HG02970 (cell line): ENCODE data around the gene IFNG.
A peak's percentile ranks its signal among the peaks of the same experiment; 100 is the strongest.
"Not testable (repeated sequence)": the region's sequence is repeated elsewhere in the genome, so short reads cannot be mapped to it uniquely, and the experiment has no call there.

Source experiments
- ATAC-seq: cut with Tn5 transposase; IDR thresholded peaks from one replicate; pipeline ENCODE4 v1.9.1; 2021; ENCODE audit warnings: mild to moderate bottlenecking, moderate library complexity, moderate number of reproducible peaks; ENCODE audit not compliant: unreplicated experiment, low FRiP score

The IFNG gene

DNA sequence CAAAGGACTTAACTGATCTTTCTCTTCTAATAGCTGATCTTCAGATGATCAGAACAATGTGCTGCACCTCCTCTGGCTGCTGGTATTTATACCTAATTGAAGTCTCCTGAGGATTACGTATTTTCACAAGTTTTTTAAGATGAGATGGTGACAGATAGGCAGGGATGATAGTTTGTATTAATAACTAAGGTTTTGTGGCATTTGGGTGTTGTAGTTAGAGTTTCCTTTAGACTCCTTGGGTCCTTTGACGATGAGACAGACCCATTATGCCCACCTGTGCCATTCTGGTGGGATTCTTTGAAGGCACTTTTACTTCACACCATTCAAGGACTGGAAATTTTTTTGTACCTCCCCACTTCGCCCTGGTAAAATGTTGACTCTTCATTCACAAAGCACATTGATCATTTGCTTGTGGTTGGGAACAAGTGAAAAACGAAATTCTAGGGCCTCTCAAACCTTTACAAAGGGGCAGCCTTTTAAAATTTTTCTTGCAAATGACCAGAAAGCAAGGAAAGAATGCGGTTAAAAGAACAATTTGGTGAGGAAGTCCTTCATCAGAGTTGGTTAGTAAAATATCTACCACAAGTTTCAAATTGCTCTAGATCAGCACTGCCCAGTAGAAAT is at the start of gene IFNG:
TSS of gene IFNG (minus strand) at position 60 of the 624 bp plus-strand sequence. CDS start 125 bp downstream, outside the sequence.
- no peak for ATAC-seq

DNA sequence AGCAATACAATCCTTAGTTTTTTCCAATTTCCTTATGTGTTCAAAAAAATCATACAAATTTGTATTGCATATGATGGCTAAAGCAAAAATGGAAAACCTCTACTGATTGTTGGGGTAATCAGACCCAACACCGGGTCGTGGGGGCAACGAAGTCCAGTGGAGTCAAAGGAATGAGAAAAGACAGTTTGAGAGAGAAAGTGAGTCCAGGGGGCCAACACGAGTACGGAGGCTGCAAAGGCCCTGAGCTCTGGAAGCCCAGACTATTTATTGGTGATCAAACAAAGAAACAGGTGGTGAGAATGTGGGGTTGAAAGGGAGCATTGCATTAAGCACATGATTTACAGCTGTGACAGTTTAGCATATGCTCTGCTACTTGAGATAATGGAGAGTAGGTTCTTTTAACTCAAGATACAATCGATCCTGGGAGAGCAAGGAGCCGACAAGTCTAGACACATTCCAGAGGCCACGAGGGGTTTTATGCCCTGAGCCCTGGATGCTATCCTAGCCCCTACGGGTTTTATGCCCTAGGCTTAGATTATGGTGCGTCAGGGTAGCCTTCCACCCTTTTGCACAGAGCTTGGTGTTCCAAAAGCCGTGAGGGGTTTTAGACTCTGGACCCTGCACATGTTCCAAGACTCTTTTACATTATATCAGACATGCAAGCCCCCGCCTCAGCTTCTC is 49.6 kb upstream of the IFNG start:
- not testable (repeated sequence) for ATAC-seq

DNA sequence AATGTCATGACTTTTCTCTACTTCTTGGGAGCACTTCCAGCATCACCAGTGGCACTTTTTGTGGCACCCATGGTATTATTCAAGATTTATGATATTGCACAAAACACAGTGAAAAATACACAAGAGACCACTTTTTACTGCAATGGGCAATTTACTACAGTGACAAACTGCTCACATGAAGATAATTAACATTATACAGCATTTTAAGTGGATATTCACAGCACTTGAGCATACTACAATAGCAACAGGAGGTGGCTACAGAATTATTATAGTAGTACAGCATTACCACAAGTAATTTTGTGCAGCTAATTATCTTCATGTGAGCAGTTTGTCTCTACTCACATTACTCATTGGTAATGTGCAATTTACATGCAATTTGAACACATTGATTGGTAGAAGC is 47.7 kb upstream of the IFNG start:
- no peak for ATAC-seq

DNA sequence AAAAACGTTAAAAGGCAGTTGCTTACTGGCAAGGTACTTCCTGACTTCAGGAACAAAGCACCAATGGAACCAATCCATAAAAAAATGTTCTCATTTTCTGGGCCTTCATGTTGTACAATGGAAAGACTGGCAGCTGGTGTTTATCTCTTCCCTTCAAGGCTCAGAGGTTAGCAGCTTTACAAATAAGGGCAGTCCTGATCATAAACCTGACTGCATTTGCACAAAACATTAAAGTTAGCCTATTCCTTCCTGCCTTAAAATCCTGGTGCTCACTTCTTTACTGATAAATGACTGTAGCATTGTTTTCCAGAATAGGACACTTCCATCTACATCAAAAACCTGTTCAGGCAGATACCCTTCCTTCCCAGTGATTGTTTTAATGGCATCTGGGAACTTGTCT is 46.9 kb upstream of the IFNG start:
- ATAC-seq = no peak

DNA sequence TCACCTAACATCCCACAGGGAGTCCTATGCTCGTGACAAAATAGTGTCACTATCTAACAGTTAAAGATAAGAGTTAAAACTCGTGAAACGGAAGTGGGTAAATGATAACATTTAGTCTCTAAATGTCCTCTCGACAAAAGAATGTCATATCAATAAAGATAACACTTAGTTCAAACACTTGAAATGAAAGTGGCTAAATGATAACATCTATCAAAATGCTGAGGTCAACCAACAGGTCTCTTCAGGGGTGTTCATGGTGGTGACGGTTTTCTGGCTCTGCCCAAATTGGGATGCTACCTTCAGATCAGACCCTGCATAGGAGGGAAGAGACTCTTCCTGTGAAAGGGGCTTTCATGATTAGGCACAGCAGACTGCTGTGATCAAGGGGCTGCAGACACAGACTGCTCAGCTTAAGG is 43.9 kb upstream of the IFNG start:
- no peak for ATAC-seq

DNA sequence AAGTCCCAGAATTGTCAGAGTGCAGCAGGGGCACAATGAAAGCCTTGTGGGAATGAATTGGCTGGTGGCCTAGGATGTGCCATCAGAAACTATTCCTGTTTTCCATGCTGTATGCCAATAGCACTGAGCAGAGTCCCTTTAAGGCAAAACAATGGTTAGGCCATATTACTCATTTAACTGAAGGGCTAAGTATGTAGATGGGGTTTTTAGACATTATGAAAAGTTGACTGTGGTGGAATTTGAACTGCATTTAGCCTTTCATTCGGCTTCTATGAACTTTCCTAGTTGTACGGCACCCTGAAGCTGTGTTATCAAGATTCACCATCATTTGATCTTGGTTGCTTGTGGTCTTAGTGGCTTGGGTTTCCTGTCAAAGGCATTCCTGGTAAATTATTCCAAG is 41.3 kb upstream of the IFNG start:
- no peak for ATAC-seq

DNA sequence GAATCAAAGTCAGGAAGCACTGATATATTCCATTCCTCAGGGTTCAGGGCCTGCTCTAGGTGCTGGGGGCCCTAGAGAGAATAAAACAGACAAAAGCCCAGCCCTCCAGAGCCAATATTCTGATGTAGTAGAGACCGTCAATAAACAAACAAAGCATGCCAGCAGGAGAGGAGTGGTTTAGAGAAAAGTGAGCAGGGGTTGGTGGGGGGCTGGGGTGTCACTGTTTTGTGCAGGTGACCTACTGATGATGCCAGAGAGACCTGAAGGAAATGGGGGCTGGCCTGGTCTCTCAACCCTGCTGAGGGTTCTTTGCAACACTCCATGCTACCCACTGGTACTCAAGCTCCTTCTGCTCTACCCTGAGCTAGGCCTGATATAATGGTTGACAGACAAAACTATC is 39.6 kb upstream of the IFNG start:
- ATAC-seq = no peak

DNA sequence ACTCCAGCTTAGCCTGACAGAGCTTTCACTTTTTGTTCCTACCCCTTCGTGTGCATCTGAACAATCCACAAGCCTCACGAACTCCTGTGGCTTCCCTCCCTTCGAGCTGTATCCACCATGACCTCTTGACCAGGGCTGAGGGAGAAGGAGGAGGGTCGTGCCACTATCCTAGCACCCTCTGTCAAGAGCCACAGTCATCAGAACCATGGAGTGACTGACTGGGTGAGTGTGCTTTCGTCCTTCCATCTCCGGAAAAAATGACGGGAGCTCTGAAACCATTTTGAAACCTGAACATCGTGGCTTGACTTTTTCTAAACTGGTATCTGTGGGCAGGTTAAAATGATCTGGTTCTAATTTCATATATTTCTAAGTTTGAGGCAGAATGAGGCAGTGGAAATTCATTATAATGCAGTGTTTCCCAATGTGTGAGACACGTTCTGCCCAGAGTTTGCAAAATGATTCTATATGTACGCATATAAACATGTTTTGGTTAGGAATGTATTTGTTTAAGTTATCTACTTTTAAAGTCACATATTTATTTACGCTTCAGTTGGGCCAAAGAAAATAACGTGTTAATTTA is 39.1 kb upstream of the IFNG start:
- no peak for ATAC-seq

DNA sequence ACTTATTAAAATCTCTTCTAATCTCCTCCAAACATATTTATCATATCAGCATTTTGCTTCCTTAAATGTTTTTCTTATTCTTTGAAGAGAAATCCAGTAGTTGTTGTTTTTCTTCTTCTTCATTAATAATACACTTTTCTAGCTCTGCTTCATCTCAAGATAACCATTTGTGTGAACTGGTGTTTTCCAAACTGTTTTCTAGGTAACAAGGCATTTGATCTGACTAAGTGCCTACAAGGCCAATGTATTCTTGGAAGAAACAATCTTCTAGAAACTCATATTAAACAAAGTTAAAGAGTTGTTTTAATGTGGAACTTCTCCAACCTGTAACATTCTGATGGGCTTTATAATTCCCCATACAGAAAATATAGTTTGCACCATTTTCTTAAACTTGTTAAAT is 30.8 kb upstream of the IFNG start:
- no peak for ATAC-seq

DNA sequence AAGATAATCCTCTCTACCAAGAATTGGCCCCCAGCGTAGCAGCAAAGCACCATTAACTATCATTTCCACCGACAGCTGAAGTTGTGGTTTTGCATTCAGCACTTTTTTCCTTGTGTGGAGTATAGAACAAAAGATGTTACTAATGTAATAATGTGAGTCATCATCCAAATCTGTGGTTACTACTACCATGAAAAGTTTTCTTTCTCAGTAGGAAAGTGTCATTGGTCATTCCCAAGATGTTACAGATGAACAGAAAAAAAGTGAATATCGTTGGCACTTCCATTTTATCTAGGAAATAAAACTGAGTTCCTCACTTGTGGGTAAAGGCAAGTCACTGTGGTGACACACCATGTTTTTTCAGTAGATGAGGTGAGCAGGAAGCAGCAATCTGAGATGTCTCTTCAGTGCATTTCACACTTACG is 30.3 kb upstream of the IFNG start:
- no peak for ATAC-seq

DNA sequence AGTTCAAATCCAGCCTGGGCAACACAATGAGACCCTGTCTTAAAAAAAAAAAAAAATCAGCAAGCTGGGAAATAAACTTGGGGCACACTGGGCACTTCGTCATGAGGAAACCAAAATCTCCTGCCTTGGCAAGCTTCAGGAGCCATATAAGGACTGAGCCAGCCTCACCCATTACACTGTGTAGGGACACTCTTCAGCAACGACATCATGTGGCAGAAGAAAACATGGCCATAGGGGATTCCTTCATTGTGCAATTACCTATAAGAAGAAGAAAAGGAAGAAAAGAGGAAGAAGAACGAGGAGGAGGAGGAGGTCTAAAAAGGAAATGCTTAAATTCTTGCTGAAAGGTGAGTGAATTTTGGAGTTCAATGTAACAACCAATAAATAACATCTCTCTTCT is 26.1 kb upstream of the IFNG start:
- ATAC-seq = no peak

DNA sequence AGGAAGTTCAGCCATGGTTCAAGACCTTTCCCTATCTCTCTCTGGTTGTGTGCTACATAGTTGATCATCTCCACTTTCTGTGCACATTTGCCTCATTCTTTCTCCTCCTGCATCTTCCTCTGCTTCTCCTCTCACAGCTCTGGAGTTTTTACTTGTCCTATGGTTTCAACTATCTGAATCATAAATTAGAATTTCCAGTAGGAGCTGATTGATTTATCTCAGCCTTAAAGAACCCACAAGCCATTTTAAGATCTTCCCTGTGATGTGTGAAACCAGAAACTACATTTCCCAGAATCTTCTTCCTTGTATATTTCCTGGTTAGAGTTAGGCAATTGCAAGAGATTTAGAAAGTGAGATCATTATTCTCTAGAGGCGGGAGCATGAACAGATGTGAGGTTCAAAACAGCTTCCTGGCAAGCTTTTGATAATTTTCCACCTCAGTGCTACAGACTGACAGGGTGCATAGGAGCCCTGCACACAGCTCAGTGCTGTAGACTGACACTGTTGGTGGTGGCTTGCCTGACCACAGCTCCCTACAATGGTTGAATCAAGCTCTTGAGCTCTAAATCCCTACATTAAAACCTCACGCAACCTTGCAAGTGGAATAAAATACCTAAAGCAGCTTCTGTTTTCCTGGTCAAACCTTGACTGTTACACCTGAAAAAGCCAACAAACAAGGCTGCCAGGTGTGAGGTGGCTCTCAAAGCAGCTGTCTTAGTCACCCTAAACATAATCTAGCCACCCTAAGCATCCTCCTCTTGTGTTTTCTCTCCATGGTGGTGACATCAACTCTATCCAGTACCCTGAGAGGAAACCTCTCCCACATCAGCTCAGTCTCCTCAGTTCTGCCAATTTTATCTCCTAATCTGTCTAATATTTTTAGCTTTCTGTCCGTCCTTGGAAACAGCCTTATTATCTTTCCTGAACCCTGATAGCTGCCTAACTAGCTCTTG is 21.5 kb upstream of the IFNG start:
- no peak for ATAC-seq

DNA sequence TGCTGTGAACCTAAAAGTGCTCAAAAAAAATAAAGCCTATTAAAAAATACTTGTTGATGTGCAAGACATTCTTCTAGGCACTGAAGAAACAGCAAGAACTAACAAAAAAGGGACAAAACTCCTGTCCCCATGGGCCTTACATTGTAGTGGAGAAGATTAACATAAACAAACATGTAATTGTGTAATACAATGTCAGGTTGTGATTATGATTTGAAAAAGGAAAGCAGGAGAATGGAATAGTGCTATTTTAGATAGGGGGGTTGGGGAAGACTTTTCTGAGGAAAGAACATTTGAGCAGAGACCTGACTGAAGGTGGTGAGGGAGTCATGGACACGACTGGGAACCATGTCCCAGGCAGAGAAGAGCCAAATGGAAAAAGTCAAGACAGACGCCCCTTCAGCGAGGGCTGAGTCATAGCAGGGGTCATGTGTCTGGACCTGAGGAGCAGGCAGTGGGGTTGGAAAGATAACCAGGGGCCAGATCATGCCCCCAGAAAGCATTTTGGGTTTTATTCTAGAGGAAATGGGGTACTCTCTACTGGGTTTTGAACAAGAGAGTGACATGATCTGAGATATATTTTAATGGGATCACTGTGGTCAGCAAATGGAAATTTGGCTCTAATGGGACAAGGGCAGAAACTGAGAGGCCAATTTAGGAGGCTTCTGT is 19.4 kb upstream of the IFNG start:
- no peak for ATAC-seq

DNA sequence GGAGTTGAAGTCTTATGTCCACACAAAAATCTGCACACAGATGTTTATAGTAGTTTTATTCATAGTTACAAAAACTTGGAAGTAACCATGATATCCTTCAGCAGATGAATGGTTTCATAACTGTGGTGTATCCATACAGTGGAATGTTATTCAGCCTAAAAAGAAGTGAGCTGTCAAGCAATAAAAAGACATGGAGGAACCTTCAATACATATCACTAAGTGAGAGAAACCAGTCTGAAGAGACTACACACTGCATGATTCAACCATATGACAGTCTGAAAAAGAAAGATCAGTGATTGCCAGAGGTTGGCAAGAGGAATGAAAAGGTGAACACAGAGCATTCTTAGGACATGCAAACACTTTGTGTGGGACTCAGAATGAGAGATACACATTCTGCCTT is 18.6 kb upstream of the IFNG start:
- ATAC-seq = no peak

DNA sequence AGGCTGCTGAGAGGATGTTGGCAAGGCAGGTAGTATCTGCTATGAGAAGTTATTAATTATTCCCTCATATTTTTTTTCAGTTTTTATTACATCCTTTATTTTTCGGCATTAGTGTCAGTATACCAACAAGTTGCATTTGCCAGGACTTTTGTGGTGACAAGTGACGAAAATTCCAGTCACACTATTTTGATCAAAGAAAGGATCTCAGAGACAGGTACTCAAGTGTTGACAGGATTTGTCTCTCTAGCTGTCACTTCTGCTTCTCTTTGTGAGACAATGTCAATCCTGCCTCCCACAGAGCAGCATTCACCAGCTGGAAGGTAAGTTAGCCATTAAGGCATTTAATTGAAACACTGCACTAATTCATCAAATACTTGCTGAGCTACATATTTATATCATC is 18.0 kb upstream of the IFNG start:
- no peak for ATAC-seq

DNA sequence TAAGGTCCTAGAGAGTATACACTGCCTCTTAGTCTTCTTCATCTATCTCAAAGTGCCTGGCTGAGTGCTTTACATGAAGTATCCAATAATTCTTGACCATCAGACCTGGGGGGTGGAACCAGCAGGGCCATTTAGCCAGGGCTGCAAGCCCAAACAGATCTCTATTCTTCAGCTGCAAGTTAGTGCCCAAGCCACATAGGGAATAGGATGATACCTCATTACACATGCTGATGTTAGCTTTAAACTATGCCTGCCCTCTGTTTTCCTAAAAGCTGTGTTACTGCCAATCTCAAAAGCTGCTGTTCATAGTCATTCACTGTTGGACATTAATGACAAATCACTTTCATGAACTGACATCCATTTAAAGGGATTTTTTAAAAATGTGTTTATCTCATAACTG is 16.7 kb upstream of the IFNG start:
- ATAC-seq = no peak

DNA sequence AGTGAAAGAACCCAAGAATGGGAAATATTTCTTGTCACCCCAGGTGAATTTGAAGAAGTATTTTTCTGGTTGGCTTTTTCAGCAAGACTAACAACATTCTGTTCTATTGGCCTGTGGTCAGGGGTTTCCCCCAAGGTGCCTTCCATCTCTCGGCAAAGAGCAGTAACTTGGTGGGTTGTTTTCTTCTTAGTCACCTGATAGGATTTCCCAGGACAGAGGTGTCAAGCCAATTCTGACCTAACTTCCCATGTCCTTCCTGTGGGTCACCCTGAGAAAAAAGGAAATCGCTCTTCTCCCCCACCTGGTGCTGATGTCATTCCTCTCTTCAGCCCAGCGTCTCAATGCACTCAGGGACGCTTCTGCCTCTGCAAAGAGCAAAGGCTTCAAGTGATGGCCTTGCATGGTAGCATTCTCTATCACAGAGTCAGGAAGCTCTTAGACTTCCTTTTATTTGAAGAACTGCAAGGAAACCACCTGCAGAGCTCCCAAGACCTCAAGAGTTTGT is 16.1 kb upstream of the IFNG start:
- ATAC-seq = peak; percentile 86

DNA sequence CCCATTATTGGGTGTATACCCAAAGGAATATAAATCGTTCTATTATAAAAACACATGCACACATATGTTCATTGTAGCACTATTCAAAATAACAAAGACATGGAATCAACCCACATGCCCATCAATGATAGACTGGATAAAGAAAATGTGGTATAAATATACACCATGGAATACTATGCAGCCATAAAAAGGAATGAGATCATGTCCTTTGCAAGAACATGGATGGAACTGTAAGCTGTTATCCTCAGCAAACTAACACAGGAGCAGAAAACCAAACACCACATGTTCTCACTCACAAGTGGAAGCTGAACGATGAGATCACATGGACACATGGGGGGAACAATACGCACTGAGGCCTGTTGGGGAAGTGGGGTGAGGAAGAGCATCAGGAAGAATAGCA is 15.2 kb upstream of the IFNG start:
- ATAC-seq = not testable (repeated sequence)

DNA sequence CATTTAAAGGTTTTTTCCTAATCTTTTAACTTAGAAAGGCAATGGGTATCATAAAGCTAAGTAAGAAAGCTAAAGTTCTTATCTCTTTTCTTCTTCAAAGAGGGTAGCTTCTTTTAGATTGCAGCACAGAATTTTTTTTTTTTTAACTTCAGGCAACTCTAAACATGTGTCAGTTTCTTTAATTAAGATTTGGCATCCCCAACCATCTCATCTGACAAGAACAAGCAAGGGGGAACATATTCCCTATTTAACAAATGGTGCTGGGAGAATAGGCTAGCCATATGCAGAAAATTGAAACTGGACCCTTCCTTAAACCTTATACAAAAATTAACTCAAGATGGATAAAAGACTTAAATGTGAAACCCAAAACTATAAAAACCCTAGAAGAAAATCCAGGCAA is 14.3 kb upstream of the IFNG start:
- ATAC-seq = no peak

DNA sequence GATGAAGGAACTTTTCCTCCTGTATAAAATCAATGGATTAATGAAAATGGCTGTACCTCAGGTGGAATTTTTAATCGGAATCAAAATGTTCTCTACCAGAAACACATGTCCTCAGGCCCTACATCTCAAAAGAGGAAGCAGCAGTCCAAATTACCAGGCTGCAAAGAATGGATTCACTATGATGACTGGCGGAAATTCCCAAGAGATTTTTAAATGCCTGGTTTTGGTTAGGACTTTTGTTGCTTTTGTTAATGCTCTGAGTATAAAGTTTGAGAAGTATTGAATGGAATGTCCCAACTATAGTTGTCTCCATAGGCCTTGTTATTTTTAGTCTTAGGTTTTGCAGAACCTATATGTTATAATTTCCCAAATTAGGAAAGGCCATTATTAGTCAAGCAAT is 11.2 kb upstream of the IFNG start:
- no peak for ATAC-seq
